ENCODE data around the gene TSPAN5. TPM values are rescaled to one million over a fixed set of nuclear protein-coding genes. Genes with fewer than 3 reads are reported as not detected.

TSPAN5 gene
- total and polyA plus RNA-seq, 8 donors: 0.23 to 2.6 (median 1.2) TPM

DNA sequence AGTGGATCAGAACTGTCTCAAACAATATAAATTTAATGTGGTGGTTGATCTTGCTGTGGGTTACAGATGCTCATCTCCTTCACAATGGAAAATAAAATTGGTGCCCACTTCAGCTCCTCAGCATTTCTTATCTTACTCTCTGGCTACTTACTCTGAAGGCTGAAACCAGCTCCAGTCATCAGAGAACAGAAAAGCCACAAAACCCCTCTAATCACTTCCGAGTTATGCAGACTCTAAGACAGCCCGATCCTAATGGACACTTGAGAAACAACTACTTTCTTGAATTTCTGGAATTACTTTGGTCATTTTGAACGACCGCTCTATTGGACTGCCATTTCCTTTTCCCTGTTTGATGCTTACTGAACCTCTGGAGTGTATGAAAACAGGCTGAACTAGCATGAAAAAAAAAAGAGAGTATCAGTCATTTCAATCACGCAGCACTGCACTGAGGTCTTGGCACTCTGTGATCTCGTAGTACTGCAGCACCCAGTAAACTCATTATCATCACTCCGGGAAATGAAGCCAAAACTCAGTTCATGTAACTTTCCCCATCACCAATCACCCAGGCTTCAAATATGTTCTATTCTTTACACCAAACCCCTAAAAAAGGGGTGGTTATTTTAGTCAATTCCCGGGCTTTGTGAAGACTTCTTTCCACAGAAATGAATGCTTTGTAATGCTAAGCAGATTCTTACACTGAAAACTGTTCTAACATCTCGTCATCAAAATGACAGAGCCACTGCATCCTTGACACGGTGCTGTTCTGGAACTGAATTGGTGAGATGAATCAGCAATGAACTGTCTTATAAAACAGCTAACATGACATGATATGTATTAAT, 54.5 kb downstream of the TSPAN5 start:
- Histone ChIP-seq H3K4me3 (no peak overlapping the region), H3K4me1 (no peaks in the 10 kb centered on the region), H3K27ac (no peak overlapping the region), H3K36me3 (no peaks in the 10 kb centered on the region), H3K9me3 (no peaks in the 10 kb centered on the region), H3K27me3 (no peaks in the 10 kb centered on the region)
- no peak for FAIRE-seq
- 80 to 82% methylated on average over 10 of the region's 10 CpGs for WGBS, 2 donors
- TF ChIP-seq, protein P1, sequence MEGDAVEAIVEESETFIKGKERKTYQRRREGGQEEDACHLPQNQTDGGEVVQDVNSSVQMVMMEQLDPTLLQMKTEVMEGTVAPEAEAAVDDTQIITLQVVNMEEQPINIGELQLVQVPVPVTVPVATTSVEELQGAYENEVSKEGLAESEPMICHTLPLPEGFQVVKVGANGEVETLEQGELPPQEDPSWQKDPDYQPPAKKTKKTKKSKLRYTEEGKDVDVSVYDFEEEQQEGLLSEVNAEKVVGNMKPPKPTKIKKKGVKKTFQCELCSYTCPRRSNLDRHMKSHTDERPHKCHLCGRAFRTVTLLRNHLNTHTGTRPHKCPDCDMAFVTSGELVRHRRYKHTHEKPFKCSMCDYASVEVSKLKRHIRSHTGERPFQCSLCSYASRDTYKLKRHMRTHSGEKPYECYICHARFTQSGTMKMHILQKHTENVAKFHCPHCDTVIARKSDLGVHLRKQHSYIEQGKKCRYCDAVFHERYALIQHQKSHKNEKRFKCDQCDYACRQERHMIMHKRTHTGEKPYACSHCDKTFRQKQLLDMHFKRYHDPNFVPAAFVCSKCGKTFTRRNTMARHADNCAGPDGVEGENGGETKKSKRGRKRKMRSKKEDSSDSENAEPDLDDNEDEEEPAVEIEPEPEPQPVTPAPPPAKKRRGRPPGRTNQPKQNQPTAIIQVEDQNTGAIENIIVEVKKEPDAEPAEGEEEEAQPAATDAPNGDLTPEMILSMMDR (IDR thresholded peaks at IDR 0.05): no peak
- no peak for ATAC-seq
- intact Hi-C loops (cut with DNase I): no loop called here
- no peak for DNase-seq

DNA sequence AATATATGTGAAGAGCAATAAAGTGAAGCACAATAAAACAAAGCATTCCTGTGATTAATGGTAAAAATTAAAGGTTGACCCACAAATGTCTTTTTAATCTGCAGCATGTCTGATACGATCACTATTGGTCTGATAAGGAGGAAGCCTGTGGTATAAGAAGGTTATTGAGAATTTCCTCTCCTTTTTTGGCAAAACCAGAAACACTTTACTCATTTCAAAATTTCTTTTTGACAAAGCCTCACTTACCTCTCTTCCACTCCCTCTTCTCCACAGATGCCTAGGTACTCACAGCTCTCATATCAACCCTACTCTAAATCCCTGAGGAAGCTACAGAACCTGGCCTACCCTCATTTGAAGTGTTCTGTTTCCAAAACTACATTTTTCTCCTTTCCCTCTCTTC, 56.1 kb downstream of the TSPAN5 start:
- DNase-seq (no peak), ATAC-seq (no peak), FAIRE-seq (no peak)
- Histone ChIP-seq H3K9me3 (no peaks in the 10 kb centered on the region), H3K4me3 (no peak overlapping the region), H3K27ac (no peak overlapping the region), H3K27me3 (no peaks in the 10 kb centered on the region), H3K4me1 (no peaks in the 10 kb centered on the region), H3K36me3 (no peaks in the 10 kb centered on the region)
- intact Hi-C loops (cut with DNase I): no loop called here
- TF ChIP-seq, protein P1 (IDR thresholded peaks at IDR 0.05): no peak
- WGBS, 2 donors: 87 to 88% methylated on average over 1 of the region's 1 CpG

DNA sequence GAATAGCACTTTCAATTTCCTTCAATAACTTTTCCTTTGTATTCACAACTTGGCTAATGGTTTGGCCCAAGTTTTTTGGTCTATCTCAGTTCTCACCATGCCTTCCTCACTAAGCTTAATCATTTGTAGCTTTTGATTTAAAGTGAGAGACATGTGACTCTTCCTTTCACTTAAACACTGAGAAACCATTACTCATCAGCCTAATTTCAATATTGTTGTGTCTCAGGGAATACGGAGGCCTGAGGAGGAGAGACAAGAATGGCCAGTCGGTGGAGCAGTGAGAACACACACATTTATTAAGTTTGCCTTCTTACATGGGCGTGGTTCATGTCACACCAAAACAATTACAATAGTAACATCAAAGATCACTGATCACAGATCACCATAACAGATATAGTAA, 56.7 kb downstream of the TSPAN5 start:
- intact Hi-C loops (cut with DNase I): no loop called here
- Histone ChIP-seq H3K36me3 (no peaks in the 10 kb centered on the region), H3K4me3 (no peak overlapping the region), H3K27ac (no peak overlapping the region), H3K27me3 (no peaks in the 10 kb centered on the region), H3K4me1 (no peaks in the 10 kb centered on the region), H3K9me3 (no peaks in the 10 kb centered on the region)
- 76 to 77% methylated on average over 3 of the region's 3 CpGs for WGBS, 2 donors
- TF ChIP-seq, protein P1 (IDR thresholded peaks at IDR 0.05): no peak
- DNase-seq: no peak
- no peak for FAIRE-seq
- no peak for ATAC-seq

DNA sequence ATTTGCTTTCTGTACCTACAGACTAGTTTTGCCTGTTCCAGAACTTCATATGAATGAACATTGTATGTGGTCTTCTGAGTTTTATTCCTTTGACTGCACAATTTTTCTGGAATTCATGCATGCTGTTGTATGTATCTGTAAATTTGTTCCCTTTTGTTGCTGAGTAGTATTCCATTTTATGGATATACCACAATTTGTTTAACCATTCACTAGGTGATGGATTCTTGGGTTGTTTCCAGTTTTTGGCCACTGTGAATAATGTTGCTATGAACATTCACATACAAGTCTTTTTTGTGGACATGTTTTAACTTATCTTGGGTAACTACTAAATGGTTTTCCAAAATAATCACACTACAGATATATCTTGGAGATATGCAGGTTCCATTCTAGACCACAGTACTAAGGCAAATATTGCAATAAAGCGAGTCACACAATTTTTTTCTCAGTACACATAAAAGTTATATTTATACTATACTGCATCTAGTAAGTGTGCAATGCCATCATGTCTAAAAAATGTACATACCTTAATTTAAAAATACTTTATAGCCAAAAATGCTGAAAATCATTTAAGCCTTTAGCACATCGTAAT, 58.7 kb downstream of the TSPAN5 start:
- ATAC-seq: no peak
- TF ChIP-seq, protein P1 (IDR thresholded peaks at IDR 0.05): no peak
- Histone ChIP-seq H3K27ac (no peak overlapping the region), H3K4me1 (no peaks in the 10 kb centered on the region), H3K36me3 (no peaks in the 10 kb centered on the region), H3K4me3 (no peak overlapping the region), H3K9me3 (no peaks in the 10 kb centered on the region), H3K27me3 (no peaks in the 10 kb centered on the region)
- intact Hi-C loops (cut with DNase I): no loop called here
- FAIRE-seq: no peak
- 70 to 100% methylated on average over 2 of the region's 2 CpGs for WGBS, 2 donors
- no peak for DNase-seq

DNA sequence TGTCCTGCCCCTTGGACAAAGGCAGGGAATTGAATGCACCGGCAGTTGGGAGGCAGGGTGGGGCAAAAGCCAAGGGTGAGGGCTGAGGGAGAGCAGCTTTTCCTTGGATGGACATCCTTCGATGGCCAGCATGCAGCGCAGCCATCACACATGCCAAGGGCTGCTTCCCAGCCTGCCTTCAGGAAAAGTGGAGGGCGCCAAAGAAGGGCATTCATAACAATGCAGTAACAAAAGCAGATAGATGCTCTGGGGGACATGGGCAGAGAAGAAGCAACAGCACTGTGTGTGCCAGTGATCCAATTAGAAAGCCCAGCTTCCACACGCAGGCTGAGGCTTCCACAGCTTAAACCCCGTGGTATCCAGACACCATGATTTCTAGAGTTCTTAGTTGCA, 71.5 kb downstream of the TSPAN5 start:
- Histone ChIP-seq H3K4me3 (no peak overlapping the region), H3K27ac (no peak overlapping the region), H3K4me1 (no peaks in the 10 kb centered on the region), H3K27me3 (no peaks in the 10 kb centered on the region), H3K36me3 (no peaks in the 10 kb centered on the region), H3K9me3 (no peaks in the 10 kb centered on the region)
- TF ChIP-seq, protein P1 (IDR thresholded peaks at IDR 0.05): no peak
- WGBS, 2 donors: 81 to 85% methylated on average over 6 of the region's 6 CpGs
- no peak for DNase-seq
- no peak for ATAC-seq
- FAIRE-seq: no peak
- intact Hi-C loops (cut with DNase I): no loop called here

Data from pancreas (tissue), 10 donors.